ENCODE results near the gene SLC33A1.

The SLC33A1 gene

GRCh38 chr3:155854141-155854940, at the start of gene SLC33A1:
TSS of gene SLC33A1 (minus strand) at chr3:155854427. CDS start at chr3:155853997, 430 bp downstream.
- TF ChIP-seq, protein P1, sequence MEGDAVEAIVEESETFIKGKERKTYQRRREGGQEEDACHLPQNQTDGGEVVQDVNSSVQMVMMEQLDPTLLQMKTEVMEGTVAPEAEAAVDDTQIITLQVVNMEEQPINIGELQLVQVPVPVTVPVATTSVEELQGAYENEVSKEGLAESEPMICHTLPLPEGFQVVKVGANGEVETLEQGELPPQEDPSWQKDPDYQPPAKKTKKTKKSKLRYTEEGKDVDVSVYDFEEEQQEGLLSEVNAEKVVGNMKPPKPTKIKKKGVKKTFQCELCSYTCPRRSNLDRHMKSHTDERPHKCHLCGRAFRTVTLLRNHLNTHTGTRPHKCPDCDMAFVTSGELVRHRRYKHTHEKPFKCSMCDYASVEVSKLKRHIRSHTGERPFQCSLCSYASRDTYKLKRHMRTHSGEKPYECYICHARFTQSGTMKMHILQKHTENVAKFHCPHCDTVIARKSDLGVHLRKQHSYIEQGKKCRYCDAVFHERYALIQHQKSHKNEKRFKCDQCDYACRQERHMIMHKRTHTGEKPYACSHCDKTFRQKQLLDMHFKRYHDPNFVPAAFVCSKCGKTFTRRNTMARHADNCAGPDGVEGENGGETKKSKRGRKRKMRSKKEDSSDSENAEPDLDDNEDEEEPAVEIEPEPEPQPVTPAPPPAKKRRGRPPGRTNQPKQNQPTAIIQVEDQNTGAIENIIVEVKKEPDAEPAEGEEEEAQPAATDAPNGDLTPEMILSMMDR (IDR thresholded peaks at IDR 0.05; ENCODE audit: low read depth, low read length): no peak
- Histone ChIP-seq H3K27me3 (ENCODE audit: insufficient read depth, low read depth, severe bottlenecking) (no peaks in the 10 kb centered on the region), H3K9me3 (ENCODE audit: severe bottlenecking) (peaks cover 6% of the 10 kb centered on the region), H3K4me3 (ENCODE audit: low read depth, low read length) (peak within 1 kb of the TSS; percentile 82), H3K27ac (peak within 1 kb of the TSS; percentile 68), H3K36me3 (peaks cover 2% of the 10 kb centered on the region; the same call in 1 of the 2 replicates)
- DNase-seq: peak; percentile 95

DNA sequence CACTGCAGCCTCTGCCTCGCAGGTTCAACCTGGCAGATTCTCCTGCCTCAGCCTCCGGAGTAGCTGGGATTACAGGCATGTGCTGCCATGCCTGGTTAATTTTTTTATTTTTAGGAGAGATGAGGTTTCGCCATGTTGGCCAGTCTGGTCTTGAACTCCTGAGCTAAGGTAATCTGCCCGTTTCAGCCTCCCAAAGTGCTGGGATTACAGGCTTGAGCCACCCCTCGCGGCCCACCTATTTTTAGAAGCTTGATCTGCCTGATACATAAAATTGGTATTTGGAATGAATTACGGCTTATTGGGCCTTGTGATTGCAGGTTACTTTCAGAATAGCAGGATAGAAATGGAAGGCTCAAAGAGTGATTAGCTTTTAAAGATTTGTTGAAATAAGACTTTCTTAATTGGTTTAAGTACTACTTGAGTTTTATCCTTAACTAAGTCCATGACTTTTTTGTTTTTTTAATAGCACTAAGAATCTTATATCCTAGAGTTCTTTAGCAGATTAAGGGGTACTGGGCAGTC, 41.2 kb upstream of the SLC33A1 start:
- Histone ChIP-seq H3K36me3 (peaks cover 53% of the 10 kb centered on the region), H3K9me3 (ENCODE audit: severe bottlenecking) (no peaks in the 10 kb centered on the region), H3K4me3 (ENCODE audit: low read depth, low read length) (no peak overlapping the region), H3K27me3 (ENCODE audit: insufficient read depth, low read depth, severe bottlenecking) (no peaks in the 10 kb centered on the region), H3K27ac (no peak overlapping the region)
- TF ChIP-seq, protein P1 (IDR thresholded peaks at IDR 0.05; ENCODE audit: low read depth, low read length): no peak
- DNase-seq: peak; percentile 87

DNA sequence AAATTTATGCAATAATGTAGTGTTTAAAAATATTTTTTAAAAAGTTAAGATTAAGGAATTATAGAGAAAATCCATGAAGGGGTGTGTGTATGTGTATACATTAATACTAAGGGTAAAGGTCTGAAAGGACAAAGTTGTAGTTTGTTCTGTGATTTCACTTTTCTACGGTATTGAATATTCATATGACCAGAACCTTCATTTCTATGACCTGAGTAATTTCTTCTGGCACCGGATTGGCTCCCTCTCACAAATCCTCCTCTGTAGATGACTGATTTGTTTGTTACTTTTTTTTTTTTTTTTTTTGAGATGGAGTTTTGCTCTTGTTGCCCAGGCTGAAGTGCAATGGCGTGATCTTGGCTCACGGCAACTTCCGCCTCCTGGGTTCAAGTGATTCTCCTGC, 37.1 kb upstream of the SLC33A1 start:
- Histone ChIP-seq H3K9me3 (ENCODE audit: severe bottlenecking) (no peaks in the 10 kb centered on the region), H3K27me3 (ENCODE audit: insufficient read depth, low read depth, severe bottlenecking) (no peaks in the 10 kb centered on the region), H3K36me3 (peaks cover 24% of the 10 kb centered on the region), H3K27ac (no peak overlapping the region), H3K4me3 (ENCODE audit: low read depth, low read length) (no peak overlapping the region)
- TF ChIP-seq, protein P1 (IDR thresholded peaks at IDR 0.05; ENCODE audit: low read depth, low read length): no peak
- no peak for DNase-seq

GRCh38 chr3:155890671-155891190, 36.5 kb upstream of the SLC33A1 start:
- DNase-seq: no peak
- Histone ChIP-seq H3K4me3 (ENCODE audit: low read depth, low read length) (no peak overlapping the region), H3K27me3 (ENCODE audit: insufficient read depth, low read depth, severe bottlenecking) (no peaks in the 10 kb centered on the region), H3K27ac (no peak overlapping the region), H3K9me3 (ENCODE audit: severe bottlenecking) (no peaks in the 10 kb centered on the region), H3K36me3 (peaks cover 20% of the 10 kb centered on the region)
- TF ChIP-seq, protein P1 (IDR thresholded peaks at IDR 0.05; ENCODE audit: low read depth, low read length): no peak

- TF ChIP-seq, protein P1 (IDR thresholded peaks at IDR 0.05; ENCODE audit: low read depth, low read length): no peak
- H3K27ac ChIP-seq: no peak overlapping the region
These were observed 35.7 kb upstream of the SLC33A1 start for GRCh38 chr3:155889952-155890351.

More at GRCh38 chr3:155889952-155890351, 35.7 kb upstream of the SLC33A1 start:
- Histone ChIP-seq H3K27me3 (ENCODE audit: insufficient read depth, low read depth, severe bottlenecking) (no peaks in the 10 kb centered on the region), H3K4me3 (ENCODE audit: low read depth, low read length) (no peak overlapping the region), H3K36me3 (peaks cover 20% of the 10 kb centered on the region), H3K9me3 (ENCODE audit: severe bottlenecking) (no peaks in the 10 kb centered on the region)
- no peak for DNase-seq
